Measurements from ENCODE around the gene MMAB. TPM values are rescaled to one million over a fixed set of nuclear protein-coding genes. Genes with fewer than 3 reads are reported as not detected.

Gene MMAB
- total RNA-seq, 1 donor from 2014 or later = 10.8 TPM

DNA sequence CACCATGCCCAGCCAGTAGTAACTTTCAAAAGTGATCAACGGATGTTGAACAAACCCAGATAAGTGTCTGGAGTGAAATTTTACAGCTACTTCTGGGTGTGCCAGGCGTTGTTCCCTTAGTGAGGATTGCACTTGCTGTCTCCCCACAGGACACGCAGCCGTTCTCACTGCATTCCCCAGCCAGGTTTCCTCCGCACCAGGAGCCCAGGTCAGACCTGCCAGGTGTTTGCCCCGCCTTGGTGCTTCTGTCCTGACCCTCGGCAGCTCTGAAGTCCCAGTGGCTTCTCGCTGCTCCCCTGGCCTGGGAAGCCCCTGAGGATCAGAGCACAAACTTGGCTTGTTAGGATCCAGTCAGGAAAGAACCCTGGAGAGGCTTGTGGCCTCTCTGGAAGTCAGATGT is 36.2 kb downstream of the MMAB start:
- DNase-seq = no peak

GRCh38 chr12:109535863-109536250 is 37.4 kb downstream of the MMAB start:
- no peak for DNase-seq

GRCh38 chr12:109535231-109535862 is 38.0 kb downstream of the MMAB start:
- DNase-seq = no peak

GRCh38 chr12:109534456-109534855 is 38.8 kb downstream of the MMAB start:
- no peak for DNase-seq

- DNase-seq = no peak
Observed at GRCh38 chr12:109533487-109533740, 39.9 kb downstream of the MMAB start.

DNA sequence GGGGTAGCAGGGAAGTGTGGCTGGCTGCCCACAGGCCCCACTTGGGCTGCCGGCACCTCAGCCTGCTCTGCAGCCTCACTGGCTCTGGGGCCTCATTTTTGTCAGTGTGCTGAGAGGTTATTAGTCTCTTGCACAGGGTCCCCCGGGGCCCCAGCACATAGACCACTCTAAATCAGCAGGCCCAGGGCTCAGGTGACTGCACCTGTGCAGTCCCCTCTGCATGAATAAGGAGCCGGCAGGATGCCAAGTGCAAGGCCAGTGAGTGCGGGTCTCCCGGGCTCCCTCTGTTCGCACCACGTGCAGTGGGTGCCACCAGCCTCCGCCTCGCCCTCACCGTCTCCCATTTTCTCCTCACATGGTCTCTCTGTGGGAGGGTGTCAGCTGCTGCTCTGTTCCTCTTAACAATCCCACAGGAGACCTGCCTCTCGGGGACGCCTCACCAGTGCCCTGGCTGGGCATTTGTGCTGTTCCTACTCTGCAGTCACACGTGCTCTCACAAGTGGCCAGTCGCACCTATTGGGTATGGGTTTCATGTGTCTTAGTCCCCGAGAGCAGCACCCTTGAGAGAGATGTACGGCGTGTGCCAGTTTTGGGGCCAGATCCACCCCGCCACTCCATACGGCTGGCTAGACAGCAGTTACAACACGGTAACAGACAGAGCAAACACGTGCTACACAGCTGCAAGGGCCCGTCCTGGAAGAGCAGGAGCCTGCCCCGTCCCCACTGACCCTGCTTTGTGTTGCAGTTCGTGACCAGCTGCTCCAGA is 40.4 kb downstream of the MMAB start:
- DNase-seq = no peak

- DNase-seq = no peak
Observed at GRCh38 chr12:109531411-109531810, 41.9 kb downstream of the MMAB start.

- DNase-seq = no peak
Observed at GRCh38 chr12:109529691-109530640, 43.3 kb downstream of the MMAB start.

DNA sequence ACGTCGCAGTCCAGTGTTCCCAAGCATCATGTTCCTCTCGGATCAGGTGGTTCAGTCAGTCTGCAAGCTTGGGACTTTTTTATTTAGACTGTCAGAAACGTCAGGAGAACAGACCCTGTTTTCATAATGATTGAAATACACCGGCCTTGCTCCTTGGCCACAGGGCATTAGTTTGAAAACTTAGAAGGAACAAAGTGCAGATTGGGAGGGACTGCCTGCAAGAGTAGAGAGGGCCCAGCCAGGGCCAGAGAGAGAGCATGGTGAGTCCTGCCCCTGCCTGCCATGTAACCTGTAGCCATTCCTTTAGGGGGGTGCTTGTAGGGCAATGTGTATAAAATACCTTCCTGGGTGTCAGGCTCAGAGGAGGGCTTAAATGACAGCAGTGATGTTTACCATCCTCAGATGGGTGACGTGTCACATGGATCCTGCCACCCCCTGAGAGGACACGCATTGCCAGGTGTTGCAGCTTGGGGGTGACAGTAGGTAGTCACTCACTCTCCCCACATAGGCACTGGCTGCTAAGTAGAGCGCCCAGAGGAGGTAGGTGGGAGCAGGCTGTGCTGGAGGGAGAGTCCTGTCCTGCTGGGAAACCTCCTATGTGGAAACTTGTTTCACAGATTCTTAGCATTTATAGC is 45.7 kb downstream of the MMAB start:
- DNase-seq = no peak

- DNase-seq = no peak
Observed at GRCh38 chr12:109525279-109525585, 48.1 kb downstream of the MMAB start.

- DNase-seq = no peak
Observed at GRCh38 chr12:109524466-109525278, 48.6 kb downstream of the MMAB start.

DNA sequence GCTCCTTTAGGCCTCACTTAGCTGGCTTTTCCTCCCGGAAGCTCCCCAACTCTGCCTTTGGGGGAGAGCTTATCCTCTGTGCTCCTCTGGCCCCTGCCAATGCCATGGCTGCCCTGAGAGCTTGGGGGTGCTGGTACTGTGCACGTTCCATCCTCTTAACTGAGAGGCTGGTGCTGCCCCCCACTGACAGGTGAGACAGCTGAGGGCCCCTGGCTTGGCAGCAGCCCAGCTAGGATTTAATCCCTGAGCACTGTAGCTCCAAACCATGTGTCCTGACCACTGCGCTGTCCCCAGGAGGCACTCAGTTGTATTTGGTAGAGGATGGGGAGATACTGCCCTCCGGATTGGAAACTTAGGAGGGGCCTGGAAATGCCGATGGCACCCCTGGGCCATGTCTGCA is 49.8 kb downstream of the MMAB start:
- DNase-seq = no peak

- no peak for DNase-seq
Observed at GRCh38 chr12:109523071-109523470, 50.2 kb downstream of the MMAB start.

DNA sequence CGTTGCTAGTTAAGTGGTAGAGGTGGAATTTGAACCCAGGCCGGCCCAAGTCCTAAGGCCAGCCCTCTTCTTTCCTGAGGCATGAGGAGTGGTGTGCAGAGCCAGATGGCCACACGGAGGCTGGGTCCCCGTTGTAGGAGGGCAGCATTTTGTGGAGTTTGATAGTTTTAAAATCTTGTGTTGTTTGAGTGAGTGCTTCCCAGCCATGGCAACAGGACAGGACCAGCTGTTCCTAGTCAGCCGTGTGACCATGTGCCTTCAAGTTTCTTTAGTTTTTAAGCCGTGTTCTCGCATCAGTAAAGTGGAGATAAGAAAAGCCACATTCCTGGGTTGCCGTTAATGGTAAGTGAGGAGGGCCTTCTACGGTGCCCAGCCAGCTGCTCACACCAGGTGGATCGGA is 51.5 kb downstream of the MMAB start:
- DNase-seq = no peak

- DNase-seq = no peak
Observed at GRCh38 chr12:109519787-109520186, 53.5 kb downstream of the MMAB start.

GRCh38 chr12:109518820-109519665 is 54.3 kb downstream of the MMAB start:
- DNase-seq = peak; percentile 22

DNA sequence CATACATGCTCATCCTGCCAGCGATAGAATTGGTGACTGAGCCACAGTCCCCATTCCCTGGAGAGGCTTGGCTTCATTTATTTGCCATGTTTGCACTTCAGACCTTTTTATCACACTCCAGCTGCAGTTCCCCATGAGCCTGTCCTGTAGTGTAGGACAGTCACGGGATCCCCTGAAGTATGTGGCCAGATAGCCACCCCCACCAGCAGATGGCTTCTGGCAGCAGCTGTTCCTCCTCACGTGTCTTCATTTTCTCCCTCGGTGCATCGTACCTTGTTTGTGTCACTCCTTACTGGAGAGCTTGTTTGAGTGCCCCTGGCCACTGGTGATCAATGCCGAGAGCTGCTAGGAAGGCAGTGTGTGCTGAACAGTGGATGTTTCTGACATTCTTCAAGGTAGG is 55.7 kb downstream of the MMAB start:
- DNase-seq = no peak

DNA sequence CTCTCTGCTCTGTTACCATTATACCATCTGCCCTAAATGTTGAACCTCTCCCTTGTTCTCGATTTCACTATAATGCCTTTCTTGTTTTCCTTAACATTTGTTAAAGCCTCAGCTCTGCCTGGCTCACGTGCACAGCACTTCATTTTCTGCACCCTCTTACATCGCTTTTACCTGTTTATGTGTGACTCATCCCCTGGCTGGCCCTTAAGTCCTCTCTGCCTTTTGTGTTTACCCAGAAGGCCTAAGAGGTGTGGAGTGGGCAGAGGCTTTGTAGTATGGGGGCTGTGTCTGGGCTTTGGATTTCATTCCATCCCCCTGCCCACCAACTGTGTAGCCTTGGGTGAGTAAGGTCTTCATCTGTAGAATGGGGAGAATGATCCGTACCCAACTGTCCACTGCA is 59.3 kb downstream of the MMAB start:
- DNase-seq = no peak

DNA sequence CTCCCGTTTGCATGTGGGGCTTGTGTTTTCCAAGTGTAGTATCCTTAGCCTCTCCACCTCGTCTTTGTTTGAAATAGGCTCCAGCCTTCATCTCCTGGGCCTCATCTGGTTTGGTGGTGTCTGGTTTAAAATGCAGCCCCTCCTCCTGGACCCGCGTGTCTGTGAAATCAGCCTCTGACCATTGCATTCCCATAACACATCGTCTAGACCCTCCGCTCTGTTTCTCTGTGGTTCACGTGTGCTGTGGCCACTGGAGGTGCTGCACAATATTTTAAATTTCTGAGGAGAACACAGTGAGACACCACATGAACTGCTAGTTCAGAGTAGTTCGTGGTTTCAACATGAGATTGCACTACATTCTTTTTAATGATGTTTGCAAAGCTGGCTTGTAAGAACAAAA is 60.3 kb downstream of the MMAB start:
- DNase-seq = no peak

- DNase-seq = no peak
Observed at GRCh38 chr12:109512608-109513007, 60.7 kb downstream of the MMAB start.

DNA sequence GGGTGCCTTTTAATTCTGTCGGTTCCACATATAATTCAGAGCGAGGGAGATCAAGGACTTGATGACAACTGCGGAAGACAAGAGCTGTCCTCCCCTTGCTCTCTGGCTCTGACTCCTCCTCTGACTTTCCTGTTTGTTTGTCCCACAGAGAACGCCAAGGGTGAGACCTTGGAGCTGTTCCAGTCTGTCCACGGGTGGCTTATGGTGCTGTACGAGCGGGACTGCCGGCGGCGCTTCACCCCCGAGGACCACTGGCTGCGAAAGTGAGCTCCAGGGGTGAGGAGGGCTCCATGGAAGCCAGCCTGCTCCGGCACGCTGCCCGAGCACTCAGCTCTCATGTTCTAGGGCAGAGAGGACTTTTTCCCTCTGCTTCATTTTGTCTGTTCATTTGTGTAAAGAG is 63.1 kb downstream of the MMAB start:
- no peak for DNase-seq

All from occipital lobe (tissue), 2 donors.